Tibial nerve (tissue), 4 donors: Measurements from ENCODE around the gene RYR3. TPM values are rescaled to one million over a fixed set of nuclear protein-coding genes. Genes with fewer than 3 reads are reported as not detected.

Source experiments
- DNase-seq, 2 donors: peaks; one replicate each; pipeline ENCODE4 v3.0.0-alpha.2; 2019; ENCODE audit warnings: low spot score in 2 of 2
- H3K27ac ChIP-seq, 4 donors: fragments of 200-600 bp; sonication (generic) in 3 of 4; one replicate each; pipeline ENCODE4 v1.5.1; 2017 to 2019; ENCODE audit warnings: mild to moderate bottlenecking in 1 of 4
- H3K27me3 ChIP-seq, 2 donors: fragments of 200-600 bp; sonication (generic) in 1 of 2; one replicate each; pipeline versions ENCODE4 v1.5.1 to v1.6.0; 2017 to 2019
- H3K36me3 ChIP-seq, 3 donors: fragments of 200-600 bp; sonication (generic); one replicate each; pipeline ENCODE4 v1.5.1; 2018 to 2019
- H3K4me1 ChIP-seq, 4 donors: fragments of 200-600 bp; sonication (generic) in 3 of 4; one replicate each; pipeline ENCODE4 v1.5.1; 2017 to 2019
- H3K4me3 ChIP-seq, 4 donors: fragments of 200-600 bp; sonication (generic) in 3 of 4; one replicate each; pipeline ENCODE4 v1.5.1; 2017 to 2019; ENCODE audit warnings: mild to moderate bottlenecking in 1 of 4, moderate library complexity in 1 of 4
- H3K9me3 ChIP-seq, 4 donors: fragments of 200-600 bp; sonication (generic) in 3 of 4; one replicate each; pipeline ENCODE4 v1.5.1; 2017 to 2019
- EP300 ChIP-seq, 2 donors: sonication (generic); formaldehyde crosslinking; IDR thresholded peaks; one replicate each; pipeline ENCODE4 v1.6.1; 2017; ENCODE audit warnings: antibody characterized with exemption in 2 of 2, mild to moderate bottlenecking in 1 of 2
- POLR2A ChIP-seq, 2 donors: fragments of 450-650 bp; IDR thresholded peaks; one replicate each; pipeline ENCODE4 v1.6.1; 2017; ENCODE audit warnings: antibody characterized with exemption in 2 of 2, mild to moderate bottlenecking in 2 of 2, moderate library complexity in 2 of 2
- WGBS, 2 donors: methylation state at CpG; one replicate each; pipeline ENCODE4 v1.1.5; 2018; 5-methylcytosine and 5-hydroxymethylcytosine counted together
- total RNA-seq, 4 donors: library from RNA; depleted of rRNA; stranded (reverse); fragments of >200 nt; gene quantifications; one replicate each; pipeline ENCODE4 v1.1.0, GENCODE V29; 2016
- TF ChIP-seq, protein P1 (sequence below), 5 experiments: fragments of 200-600 bp in 3 of 5; fragments of 450-650 bp in 2 of 5; sonication (generic) in 3 of 5; IDR thresholded peaks; one replicate each; pipeline ENCODE4 v1.5.1; 2016 to 2019; ENCODE audit warnings: antibody characterized with exemption in 5 of 5, mild to moderate bottlenecking in 3 of 5, moderate library complexity in 2 of 5

RYR3 gene
- total RNA-seq, 4 donors from 2014 or later, result 1.2 to 7.0 (median 5.4) TPM

DNA sequence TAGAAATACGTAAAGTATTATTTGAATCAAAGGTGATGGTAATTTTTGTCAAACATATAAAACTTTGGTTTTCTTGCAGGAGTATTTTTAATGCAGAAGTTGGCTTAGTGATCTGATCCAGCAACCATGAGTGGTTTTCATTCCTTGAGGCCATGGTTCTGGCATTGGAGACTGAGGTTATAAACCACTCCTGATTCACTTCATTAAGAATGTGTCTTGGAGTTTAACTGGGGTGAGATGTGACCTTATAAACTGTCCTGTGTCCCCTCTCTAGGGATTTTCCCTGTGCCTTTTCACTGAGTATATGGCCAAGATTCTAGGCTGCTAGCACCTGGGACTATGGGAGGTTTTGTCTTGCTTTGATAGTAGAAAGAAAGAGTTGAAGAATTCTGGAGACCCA is 94.3 kb downstream of the RYR3 start:
- H3K9me3 ChIP-seq, result no peaks in the 10 kb centered on the region
- H3K27ac ChIP-seq, result no peak overlapping the region
- no peaks in the 10 kb centered on the region for H3K36me3 ChIP-seq
- H3K4me1 ChIP-seq, result no peaks in the 10 kb centered on the region
- H3K27me3 ChIP-seq, result no peaks in the 10 kb centered on the region
- TF ChIP-seq, protein P1, sequence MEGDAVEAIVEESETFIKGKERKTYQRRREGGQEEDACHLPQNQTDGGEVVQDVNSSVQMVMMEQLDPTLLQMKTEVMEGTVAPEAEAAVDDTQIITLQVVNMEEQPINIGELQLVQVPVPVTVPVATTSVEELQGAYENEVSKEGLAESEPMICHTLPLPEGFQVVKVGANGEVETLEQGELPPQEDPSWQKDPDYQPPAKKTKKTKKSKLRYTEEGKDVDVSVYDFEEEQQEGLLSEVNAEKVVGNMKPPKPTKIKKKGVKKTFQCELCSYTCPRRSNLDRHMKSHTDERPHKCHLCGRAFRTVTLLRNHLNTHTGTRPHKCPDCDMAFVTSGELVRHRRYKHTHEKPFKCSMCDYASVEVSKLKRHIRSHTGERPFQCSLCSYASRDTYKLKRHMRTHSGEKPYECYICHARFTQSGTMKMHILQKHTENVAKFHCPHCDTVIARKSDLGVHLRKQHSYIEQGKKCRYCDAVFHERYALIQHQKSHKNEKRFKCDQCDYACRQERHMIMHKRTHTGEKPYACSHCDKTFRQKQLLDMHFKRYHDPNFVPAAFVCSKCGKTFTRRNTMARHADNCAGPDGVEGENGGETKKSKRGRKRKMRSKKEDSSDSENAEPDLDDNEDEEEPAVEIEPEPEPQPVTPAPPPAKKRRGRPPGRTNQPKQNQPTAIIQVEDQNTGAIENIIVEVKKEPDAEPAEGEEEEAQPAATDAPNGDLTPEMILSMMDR (IDR thresholded peaks at IDR 0.05), result no peak
- no peak for DNase-seq
- 79 to 84% methylated on average over 1 of the region's 1 CpG for WGBS, 2 donors
- H3K4me3 ChIP-seq, result no peak overlapping the region

DNA sequence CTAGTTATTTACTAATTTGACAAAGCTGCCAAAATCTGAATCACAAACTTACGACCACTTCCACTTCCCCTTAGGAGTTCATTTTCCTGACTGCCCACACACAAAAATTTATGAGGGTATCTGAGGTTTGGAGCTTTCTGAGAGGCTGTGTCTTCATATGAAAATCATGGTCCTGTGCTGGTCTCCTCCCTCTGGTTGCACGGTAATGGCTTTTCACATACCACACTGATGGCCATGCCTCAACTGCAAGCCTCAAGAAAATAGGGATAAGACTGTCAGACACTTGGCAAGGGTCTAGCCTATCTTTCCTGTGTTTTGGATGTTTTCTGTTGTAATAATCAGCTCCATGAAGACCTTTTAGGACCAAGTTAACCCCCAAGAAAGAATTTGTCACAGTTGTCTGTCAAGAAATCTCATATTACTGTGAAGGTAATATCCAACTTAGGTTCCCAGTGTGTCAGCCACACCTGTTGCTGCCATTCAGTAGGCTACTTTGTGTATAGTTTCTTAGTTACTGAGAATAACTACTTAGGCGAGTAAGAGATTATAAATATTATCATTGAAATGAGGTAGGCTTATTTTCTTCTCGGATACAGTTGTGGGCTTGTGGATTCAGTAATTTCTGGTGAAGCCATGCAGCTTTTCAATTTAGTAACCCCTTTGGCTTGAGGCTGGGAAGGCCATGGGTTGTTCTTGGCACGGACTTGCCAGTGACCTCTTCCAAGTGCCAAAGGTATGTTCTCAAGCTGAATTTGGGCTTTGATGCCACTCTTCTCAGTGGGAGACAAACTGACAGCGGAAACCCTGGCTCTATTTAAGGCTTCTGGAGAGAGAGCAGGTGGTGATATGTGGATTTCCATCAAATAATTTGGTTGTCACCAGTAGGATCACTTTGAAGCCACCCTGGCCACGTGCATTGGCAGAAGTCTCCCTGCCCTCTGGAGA is 101.1 kb downstream of the RYR3 start:
- DNase-seq, result no peak
- 79 to 82% methylated on average over 7 of the region's 7 CpGs for WGBS, 2 donors
- H3K36me3 ChIP-seq, result no peaks in the 10 kb centered on the region
- no peaks in the 10 kb centered on the region for H3K4me1 ChIP-seq
- H3K27me3 ChIP-seq, result no peaks in the 10 kb centered on the region
- TF ChIP-seq POLR2A (IDR thresholded peaks at IDR 0.05) (no peak), EP300 (IDR thresholded peaks at IDR 0.05) (no peak)
- TF ChIP-seq, protein P1 (IDR thresholded peaks at IDR 0.05), result no peak
- H3K9me3 ChIP-seq, result no peaks in the 10 kb centered on the region
- H3K4me3 ChIP-seq, result no peak overlapping the region
- no peak overlapping the region for H3K27ac ChIP-seq

DNA sequence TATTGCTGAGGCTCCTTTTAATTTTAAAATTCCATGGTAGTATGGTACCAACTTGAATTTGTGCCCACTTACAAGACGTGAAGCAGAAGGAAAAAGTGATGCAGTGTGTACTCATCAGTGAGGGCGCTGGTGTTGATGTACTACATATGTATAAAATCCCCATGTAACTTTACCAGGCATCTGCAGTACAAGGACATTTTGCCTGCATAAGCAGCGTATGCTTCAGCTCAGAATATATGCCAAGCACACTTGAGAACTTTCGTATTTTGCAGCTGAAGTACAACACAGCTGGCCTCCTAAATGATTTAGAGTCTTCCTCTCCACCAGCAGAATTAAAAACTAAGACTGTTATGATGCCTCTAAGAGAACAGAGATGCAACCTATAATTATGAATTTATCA is 108.9 kb downstream of the RYR3 start:
- Histone ChIP-seq H3K27me3 (no peaks in the 10 kb centered on the region), H3K36me3 (no peaks in the 10 kb centered on the region), H3K9me3 (no peaks in the 10 kb centered on the region), H3K4me1 (no peaks in the 10 kb centered on the region), H3K4me3 (no peak overlapping the region), H3K27ac (no peak overlapping the region)
- TF ChIP-seq POLR2A (IDR thresholded peaks at IDR 0.05) (no peak), EP300 (IDR thresholded peaks at IDR 0.05) (no peak)
- TF ChIP-seq, protein P1 (IDR thresholded peaks at IDR 0.05), result no peak
- DNase-seq, result no peak
- WGBS, 2 donors, result 72 to 73% methylated on average over 4 of the region's 4 CpGs

DNA sequence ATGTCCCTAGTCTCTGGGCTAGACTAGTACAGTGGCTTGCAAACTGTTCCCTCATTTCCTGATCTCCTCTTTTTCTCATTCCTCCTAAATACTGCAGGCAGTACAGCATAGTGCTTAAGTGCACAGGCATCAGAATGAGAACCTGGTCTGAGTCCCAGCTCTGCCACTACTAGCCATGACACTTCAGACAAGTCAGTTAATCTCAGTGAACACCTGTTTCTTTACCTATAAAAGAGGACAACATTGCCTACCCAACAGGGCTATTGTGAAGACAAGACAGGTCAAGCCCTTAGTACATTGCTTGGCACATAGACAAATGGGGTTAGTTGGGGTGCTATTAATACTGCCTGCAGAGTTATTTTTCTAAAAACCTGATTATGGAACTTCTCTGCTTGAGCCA is 113.3 kb downstream of the RYR3 start:
- Histone ChIP-seq H3K36me3 (no peaks in the 10 kb centered on the region), H3K4me1 (no peaks in the 10 kb centered on the region), H3K27me3 (no peaks in the 10 kb centered on the region), H3K9me3 (no peaks in the 10 kb centered on the region), H3K4me3 (no peak overlapping the region), H3K27ac (no peak overlapping the region)
- TF ChIP-seq EP300 (IDR thresholded peaks at IDR 0.05) (no peak), POLR2A (IDR thresholded peaks at IDR 0.05) (no peak)
- TF ChIP-seq, protein P1 (IDR thresholded peaks at IDR 0.05), result no peak
- DNase-seq, result no peak

DNA sequence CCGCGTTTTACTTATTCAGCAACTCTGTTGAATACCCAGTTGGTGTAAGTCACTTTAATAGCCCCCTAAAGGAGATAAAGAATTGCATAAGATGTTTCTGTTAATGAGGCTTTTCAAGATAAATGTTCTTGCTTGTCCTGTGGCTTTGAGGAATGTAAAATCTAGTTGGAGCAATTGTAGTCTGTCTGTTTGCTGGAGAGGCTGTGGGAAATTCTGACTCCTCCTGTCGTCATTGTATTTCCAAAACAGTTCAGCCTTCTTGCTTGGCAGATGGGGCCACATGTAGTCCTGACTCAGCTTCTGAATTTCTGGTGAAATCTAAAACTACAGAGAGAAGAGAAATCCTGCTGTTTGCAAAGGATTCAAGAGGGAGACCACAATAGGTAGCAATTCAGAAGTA is 114.4 kb downstream of the RYR3 start:
- Histone ChIP-seq H3K36me3 (no peaks in the 10 kb centered on the region), H3K4me1 (no peaks in the 10 kb centered on the region), H3K9me3 (no peaks in the 10 kb centered on the region), H3K27me3 (no peaks in the 10 kb centered on the region), H3K4me3 (no peak overlapping the region), H3K27ac (no peak overlapping the region)
- WGBS, 2 donors, result 72 to 78% methylated on average over 3 of the region's 3 CpGs
- TF ChIP-seq EP300 (IDR thresholded peaks at IDR 0.05) (peak in 1 of 2 donors; percentile 46), POLR2A (IDR thresholded peaks at IDR 0.05) (no peak)
- TF ChIP-seq, protein P1 (IDR thresholded peaks at IDR 0.05), result no peak
- DNase-seq, result peak in 1 of 2 donors; percentile 16
